ENCODE results near the gene CD79A. TPM values are rescaled to one million over a fixed set of nuclear protein-coding genes. Genes with fewer than 3 reads are reported as not detected.

The CD79A gene
- total and polyA plus RNA-seq, 2 donors (not counting 3 experiments of a cell fraction or from before 2014, with no cell fraction given) = 0.32 TPM; not detected in 1

GRCh38 chr19:41859213-41859617, 17.9 kb upstream of the CD79A start:
- peak; percentile 25 for TF ChIP-seq POLR2A (IDR thresholded peaks at IDR 0.05; ENCODE audit: low read depth, low read length)
- TF ChIP-seq MYC (IDR thresholded peaks at IDR 0.05; ENCODE audit: low read depth, low read length) = no peak
- POLR2A ChIA-PET = interaction anchor here (1.0 to 1.6 kb wide), 4 partner anchors 8 to 100 kb away, joined by 4 to 7 read pairs (median 4); partner anchors contain the start of gene RABAC1
- no peak overlapping the region for H3K27ac ChIP-seq (ENCODE audit: insufficient read depth, low read depth, low read length)

GRCh38 chr19:41859618-41860418, 17.3 kb upstream of the CD79A start, which contains the start of gene RPS19:
Gene RPS19 (plus strand): TSS chr19:41860255. CDS start chr19:41860775, 520 bp downstream.
- H3K27ac ChIP-seq (ENCODE audit: insufficient read depth, low read depth, low read length) = peak within 1 kb of the TSS; percentile 93
- peak; percentile 98 for FAIRE-seq
- H3K36me3 ChIP-seq (ENCODE audit: control insufficient read depth in 2 of 2, extremely low read depth in 1 of 2, insufficient read depth in 2 of 2, low read length in 2 of 2) = peaks cover 23 to 33% of the 10 kb centered on the region in 2 experiments
- peak within 1 kb of the TSS; percentile 88 for H3K4me2 ChIP-seq (ENCODE audit: insufficient read depth, low read length)
- no peaks in the 10 kb centered on the region for H3K27me3 ChIP-seq (ENCODE audit: control insufficient read depth in 2 of 2, insufficient read depth in 2 of 2, low read length in 2 of 2)
- intact Hi-C loops (cut with micrococcal nuclease) (loop anchor here (1.0 kb wide), 2 partner anchors 24 to 98 kb away; no protein-coding TSS in a partner anchor), dilution Hi-C loops (cut with MboI; ENCODE audit: extremely low pct_ligation_motif_present, low sequenced_read_pairs) (no loop called here)
- H3K79me2 ChIP-seq (ENCODE audit: control insufficient read depth, insufficient read depth, low read length) = peaks cover 46% of the 10 kb centered on the region
- H2AFZ ChIP-seq (ENCODE audit: low read depth, low read length) = peak within 1 kb of the TSS; percentile 45
- peak within 1 kb of the TSS; percentile 78 to 86 (median 85) for H3K4me3 ChIP-seq (replicated peaks in 1 of 3; ENCODE audit: insufficient read depth in 1 of 3, low read depth in 1 of 3, low read length in 3 of 3)
- ChIA-PET CTCF (interaction anchor here (0.7 to 4.0 kb wide), 8 partner anchors 8 to 175 kb away, joined by 3 to 18 read pairs (median 4); partner anchors contain the start of gene RABAC1), POLR2A (interaction anchor here (0.6 to 1.6 kb wide), 8 partner anchors 9 to 216 kb away, joined by 3 to 7 read pairs (median 4); partner anchors contain the start of genes RABAC1 and ZNF574)
- peak; percentile 99 for DNase-seq (ENCODE audit: low read depth, low spot score)
- no peaks in the 10 kb centered on the region for H4K20me1 ChIP-seq (replicated peaks; ENCODE audit: control insufficient read depth, extremely low read depth, insufficient read depth, low read length)
- H3K9me3 ChIP-seq (replicated peaks; ENCODE audit: control insufficient read depth, insufficient read depth, low read length) = no peaks in the 10 kb centered on the region
- peaks cover 39% of the 10 kb centered on the region for H3K4me1 ChIP-seq (ENCODE audit: control insufficient read depth, extremely low read depth, insufficient read depth, low read length)
- peak within 1 kb of the TSS; percentile 98 for H3K9ac ChIP-seq (replicated peaks; ENCODE audit: extremely low read depth, insufficient read depth, low read length)
- TF ChIP-seq EZH2 (IDR thresholded peaks at IDR 0.05; ENCODE audit: borderline replicate concordance, low read depth, low read length, severe bottlenecking) = no peak
- no peak for TF ChIP-seq JUN (IDR thresholded peaks at IDR 0.05; ENCODE audit: borderline replicate concordance, insufficient read depth, insufficient read length, low read depth)
- peak; percentile 50 for TF ChIP-seq MAX (IDR thresholded peaks at IDR 0.05; ENCODE audit: insufficient read depth, insufficient read length)
- TF ChIP-seq POLR2AphosphoS5 (IDR thresholded peaks at IDR 0.05; ENCODE audit: insufficient read depth, low read depth, low read length) = peak; percentile 97
- TF ChIP-seq MYC (IDR thresholded peaks at IDR 0.05; ENCODE audit: low read depth, low read length) = no peak
- TF ChIP-seq FOS (IDR thresholded peaks at IDR 0.05; ENCODE audit: borderline replicate concordance, insufficient read depth, low read length) = no peak
- peak; percentile 86 for TF ChIP-seq POLR2A (IDR thresholded peaks at IDR 0.05; ENCODE audit: low read depth, low read length)
- no peak for TF ChIP-seq GATA2 (IDR thresholded peaks at IDR 0.05; ENCODE audit: insufficient read depth, insufficient read length, low read depth, low read length)
- TF ChIP-seq CTCF (IDR thresholded peaks at IDR 0.05; ENCODE audit: extremely low read depth in 1 of 2, insufficient read depth in 1 of 2, low read depth in 1 of 2, low read length in 2 of 2) = peak; percentile 43 to 65
- H3K9me1 ChIP-seq (replicated peaks; ENCODE audit: control insufficient read depth, extremely low read depth, insufficient read depth, low read length) = no peaks in the 10 kb centered on the region
- BruUV-seq (replicated peaks) = no TSS peak

More at GRCh38 chr19:41859213-41859617, 17.9 kb upstream of the CD79A start:
- no TSS peak for BruUV-seq (replicated peaks)
- DNase-seq (ENCODE audit: low read depth, low spot score) = no peak
- Histone ChIP-seq H3K79me2 (ENCODE audit: control insufficient read depth, insufficient read depth, low read length) (peaks cover 40% of the 10 kb centered on the region), H3K4me2 (ENCODE audit: insufficient read depth, low read length) (peak overlapping the region; percentile 74), H3K4me3 (replicated peaks in 1 of 3; ENCODE audit: insufficient read depth in 1 of 3, low read depth in 1 of 3, low read length in 3 of 3) (peak overlapping the region in 2 of 3 experiments; percentile 47 to 86), H4K20me1 (replicated peaks; ENCODE audit: control insufficient read depth, extremely low read depth, insufficient read depth, low read length) (no peaks in the 10 kb centered on the region), H3K9me3 (replicated peaks; ENCODE audit: control insufficient read depth, insufficient read depth, low read length) (no peaks in the 10 kb centered on the region), H3K9me1 (replicated peaks; ENCODE audit: control insufficient read depth, extremely low read depth, insufficient read depth, low read length) (no peaks in the 10 kb centered on the region), H2AFZ (ENCODE audit: low read depth, low read length) (peak overlapping the region; percentile 45), H3K4me1 (ENCODE audit: control insufficient read depth, extremely low read depth, insufficient read depth, low read length) (peaks cover 34% of the 10 kb centered on the region), H3K9ac (replicated peaks; ENCODE audit: extremely low read depth, insufficient read depth, low read length) (peak overlapping the region; percentile 36), H3K36me3 (ENCODE audit: control insufficient read depth in 2 of 2, extremely low read depth in 1 of 2, insufficient read depth in 2 of 2, low read length in 2 of 2) (peaks cover 17 to 27% of the 10 kb centered on the region in 2 experiments), H3K27me3 (ENCODE audit: control insufficient read depth in 2 of 2, insufficient read depth in 2 of 2, low read length in 2 of 2) (peaks cover 4 to 5% of the 10 kb centered on the region in 2 experiments)
- dilution Hi-C loops (cut with MboI; ENCODE audit: extremely low pct_ligation_motif_present, low sequenced_read_pairs) (no loop called here), intact Hi-C loops (cut with micrococcal nuclease) (loop anchor here (1.0 kb wide), 1 partner anchor 99 kb away; no protein-coding TSS in a partner anchor)
- CTCF ChIA-PET = interaction anchor here (0.7 to 4.0 kb wide), 7 partner anchors 14 to 176 kb away, joined by 3 to 18 read pairs (median 4); partner anchors contain the start of gene RABAC1
- no peak for FAIRE-seq
